Endodermal cell (in vitro differentiated cells): ENCODE results near the gene IFI16. TPM values are rescaled to one million over a fixed set of nuclear protein-coding genes. Genes with fewer than 3 reads are reported as not detected.

Experiments
- DNase-seq: peaks from one replicate; pipeline ENCODE4 v3.0.0-alpha.2; 2017
- H3K27ac ChIP-seq: 2 replicates; pipeline ENCODE4 v1.5.1; 2013; ENCODE audit warnings: mild to moderate bottlenecking, low read depth, low read length, moderate library complexity
- H3K27me3 ChIP-seq: 2 replicates; pipeline ENCODE4 v1.6.1; 2013; ENCODE audit warnings: mild to moderate bottlenecking, low read length, moderate library complexity; ENCODE audit not compliant: insufficient read depth, control insufficient read depth, poor library complexity, severe bottlenecking
- H3K36me3 ChIP-seq: 2 replicates; pipeline ENCODE4 v1.7.0; 2013; ENCODE audit warnings: mild to moderate bottlenecking, low read length, moderate library complexity; ENCODE audit not compliant: control insufficient read depth, insufficient read depth
- H3K4me1 ChIP-seq: one replicate; pipeline ENCODE4 v1.7.0; 2013; ENCODE audit warnings: low read length; ENCODE audit not compliant: control insufficient read depth, insufficient read depth
- H3K4me3 ChIP-seq: 2 replicates; pipeline ENCODE4 v1.5.1; 2013; ENCODE audit warnings: mild to moderate bottlenecking, low read length, moderate library complexity
- H3K9ac ChIP-seq: 2 replicates; pipeline ENCODE4 v1.6.1; 2013; ENCODE audit warnings: mild to moderate bottlenecking, low read length, moderate library complexity; ENCODE audit not compliant: poor library complexity, severe bottlenecking; ENCODE audit errors: extremely low read depth
- H3K9me3 ChIP-seq: 2 replicates; pipeline ENCODE4 v1.6.1; 2013; ENCODE audit warnings: mild to moderate bottlenecking, low read length, moderate library complexity; ENCODE audit not compliant: control insufficient read depth
- H3K27ac Mint-ChIP-seq: 2 replicates; pipeline ENCODE4 v1.8.0; 2020; ENCODE audit warnings: mixed read lengths
- H3K27me3 Mint-ChIP-seq: 2 replicates; pipeline ENCODE4 v1.8.0; 2021; ENCODE audit warnings: mild to moderate bottlenecking, mixed read lengths; ENCODE audit not compliant: insufficient read depth
- H3K36me3 Mint-ChIP-seq: 2 replicates; pipeline ENCODE4 v1.8.0; 2020; ENCODE audit warnings: low read depth, mixed read lengths
- H3K4me1 Mint-ChIP-seq: 2 replicates; pipeline ENCODE4 v1.8.0; 2020; ENCODE audit warnings: mixed read lengths
- H3K4me3 Mint-ChIP-seq: 2 replicates; pipeline ENCODE4 v1.8.0; 2020; ENCODE audit warnings: mild to moderate bottlenecking, moderate library complexity, mixed read lengths
- H3K9me3 Mint-ChIP-seq: 2 replicates; pipeline ENCODE4 v1.8.0; 2020; ENCODE audit warnings: mild to moderate bottlenecking, mixed read lengths
- WGBS, 2 experiments: methylation state at CpG; one replicate each; pipeline versions ENCODE4 v1.1.5 to v1.1.7; 2013; ENCODE audit warnings: missing lambda C conversion rate in 2 of 2, mixed read lengths in 1 of 2; ENCODE audit not compliant: insufficient coverage in 1 of 2, insufficient read length in 1 of 2; 5-methylcytosine and 5-hydroxymethylcytosine counted together
- total RNA-seq, 2 donors: library from RNA; stranded (reverse); fragmentation: NEBNext Ultra II Directional in 1 of 2; extraction: Animal tissue kit (Norgen Biotek cat#: 25700) in 1 of 2; gene quantifications; 2 replicates in 1 of 2; 3 replicates in 1 of 2; pipeline ENCODE4 v1.2.1, GENCODE V29; 2021
- TF ChIP-seq, protein P1 (sequence below): fragments of 200-600 bp; sonication (generic); conservative IDR thresholded peaks from 2 replicates; pipeline ENCODE4 v1.5.0; 2021; ENCODE audit warnings: antibody characterized with exemption, mild to moderate bottlenecking

The IFI16 gene
- total RNA-seq, 2 donors from 2014 or later: 10.4 to 11.9 TPM

DNA sequence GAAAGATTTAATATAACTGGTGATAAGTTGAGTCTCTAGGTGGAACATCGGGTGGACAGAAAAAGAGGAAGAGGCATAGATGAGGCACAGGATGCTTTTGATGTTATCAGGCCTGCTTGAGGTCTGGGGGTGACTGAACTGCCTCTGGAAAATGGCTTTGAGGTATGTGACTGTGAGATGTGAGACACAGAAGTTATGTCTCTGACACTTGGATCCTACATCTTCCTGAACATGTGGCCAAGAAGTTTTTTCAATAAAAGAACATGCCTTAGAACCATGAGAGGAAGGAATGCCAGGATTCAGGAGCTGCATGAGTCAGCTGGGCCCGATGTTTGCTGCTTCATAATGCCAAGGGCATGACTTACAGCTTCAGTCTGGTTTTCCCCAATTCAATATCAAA is 78.3 kb downstream of the IFI16 start:
- TF ChIP-seq, protein P1, sequence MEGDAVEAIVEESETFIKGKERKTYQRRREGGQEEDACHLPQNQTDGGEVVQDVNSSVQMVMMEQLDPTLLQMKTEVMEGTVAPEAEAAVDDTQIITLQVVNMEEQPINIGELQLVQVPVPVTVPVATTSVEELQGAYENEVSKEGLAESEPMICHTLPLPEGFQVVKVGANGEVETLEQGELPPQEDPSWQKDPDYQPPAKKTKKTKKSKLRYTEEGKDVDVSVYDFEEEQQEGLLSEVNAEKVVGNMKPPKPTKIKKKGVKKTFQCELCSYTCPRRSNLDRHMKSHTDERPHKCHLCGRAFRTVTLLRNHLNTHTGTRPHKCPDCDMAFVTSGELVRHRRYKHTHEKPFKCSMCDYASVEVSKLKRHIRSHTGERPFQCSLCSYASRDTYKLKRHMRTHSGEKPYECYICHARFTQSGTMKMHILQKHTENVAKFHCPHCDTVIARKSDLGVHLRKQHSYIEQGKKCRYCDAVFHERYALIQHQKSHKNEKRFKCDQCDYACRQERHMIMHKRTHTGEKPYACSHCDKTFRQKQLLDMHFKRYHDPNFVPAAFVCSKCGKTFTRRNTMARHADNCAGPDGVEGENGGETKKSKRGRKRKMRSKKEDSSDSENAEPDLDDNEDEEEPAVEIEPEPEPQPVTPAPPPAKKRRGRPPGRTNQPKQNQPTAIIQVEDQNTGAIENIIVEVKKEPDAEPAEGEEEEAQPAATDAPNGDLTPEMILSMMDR: no peak
- H3K27ac Mint-ChIP-seq: peak overlapping the region; percentile 35

GRCh38 chr1:159088546-159089183 is 79.0 kb downstream of the IFI16 start:
- H3K9me3 ChIP-seq: no peaks in the 10 kb centered on the region
- no peaks in the 10 kb centered on the region for H3K9me3 Mint-ChIP-seq
- WGBS, 2 experiments: 87 to 100% methylated on average over 2 to 6 of the region's 6 CpGs
- no peak for DNase-seq
- no peak overlapping the region for H3K9ac ChIP-seq
- no peak overlapping the region for H3K4me3 ChIP-seq
- no peaks in the 10 kb centered on the region for H3K36me3 ChIP-seq
- H3K4me3 Mint-ChIP-seq: no peak overlapping the region
- H3K4me1 Mint-ChIP-seq: no peaks in the 10 kb centered on the region
- H3K4me1 ChIP-seq: no peaks in the 10 kb centered on the region
- no peak overlapping the region for H3K27ac ChIP-seq
- H3K27ac Mint-ChIP-seq: no peak overlapping the region
- H3K27me3 Mint-ChIP-seq: no peaks in the 10 kb centered on the region
- H3K27me3 ChIP-seq: no peaks in the 10 kb centered on the region
- TF ChIP-seq, protein P1: no peak
- H3K36me3 Mint-ChIP-seq: no peaks in the 10 kb centered on the region

More for the DNA sequence above, 78.3 kb downstream of the IFI16 start:
- 96 to 100% methylated on average over 2 of the region's 2 CpGs for WGBS, 2 experiments
- H3K27me3 Mint-ChIP-seq: no peaks in the 10 kb centered on the region
- Histone ChIP-seq H3K27ac (no peak overlapping the region), H3K9ac (no peak overlapping the region), H3K4me1 (no peaks in the 10 kb centered on the region), H3K27me3 (no peaks in the 10 kb centered on the region), H3K4me3 (no peak overlapping the region), H3K9me3 (no peaks in the 10 kb centered on the region), H3K36me3 (no peaks in the 10 kb centered on the region)
- H3K9me3 Mint-ChIP-seq: no peaks in the 10 kb centered on the region
- H3K4me3 Mint-ChIP-seq: no peak overlapping the region
- H3K36me3 Mint-ChIP-seq: no peaks in the 10 kb centered on the region
- no peak for DNase-seq
- no peaks in the 10 kb centered on the region for H3K4me1 Mint-ChIP-seq

DNA sequence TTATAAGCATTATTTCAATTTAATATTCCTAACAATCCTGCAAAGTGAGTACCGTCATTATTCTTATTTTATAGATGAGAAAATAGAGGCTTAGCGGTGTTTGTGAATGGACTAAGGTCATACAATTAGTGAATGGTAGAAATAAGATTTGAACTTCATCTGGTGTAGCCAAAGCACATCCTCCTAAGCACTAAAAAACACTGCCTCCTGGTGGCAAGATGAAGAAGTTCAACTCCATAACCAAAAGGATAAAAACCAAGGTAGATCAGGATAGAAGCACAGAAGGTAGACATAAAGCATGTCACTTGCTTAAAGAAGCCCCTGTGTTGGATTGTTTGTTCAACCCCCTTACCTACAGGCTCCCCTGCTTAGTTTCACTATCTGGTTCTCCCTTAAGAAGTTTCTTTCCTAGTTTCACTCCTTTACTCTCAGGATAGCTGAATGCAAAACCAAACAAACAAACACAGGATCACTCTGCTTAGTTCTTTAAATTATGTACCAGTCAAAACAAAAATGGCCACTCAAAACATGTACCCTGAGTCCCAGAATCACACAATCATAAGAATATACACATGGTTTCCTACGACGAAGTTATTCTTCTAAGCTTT is 79.6 kb downstream of the IFI16 start:
- Histone ChIP-seq H3K4me3 (no peak overlapping the region), H3K27me3 (no peaks in the 10 kb centered on the region), H3K9me3 (no peaks in the 10 kb centered on the region), H3K9ac (no peak overlapping the region), H3K36me3 (no peaks in the 10 kb centered on the region), H3K4me1 (no peaks in the 10 kb centered on the region), H3K27ac (no peak overlapping the region)
- H3K4me3 Mint-ChIP-seq: no peak overlapping the region
- no peaks in the 10 kb centered on the region for H3K27me3 Mint-ChIP-seq
- no peaks in the 10 kb centered on the region for H3K4me1 Mint-ChIP-seq
- no peak for DNase-seq
- no peak overlapping the region for H3K27ac Mint-ChIP-seq
- H3K36me3 Mint-ChIP-seq: no peaks in the 10 kb centered on the region
- 91 to 100% methylated on average over 2 to 4 of the region's 4 CpGs for WGBS, 2 experiments
- H3K9me3 Mint-ChIP-seq: no peaks in the 10 kb centered on the region
- TF ChIP-seq, protein P1: peak; percentile 87
